Measurements from ENCODE around the gene RTCA.

Gene RTCA

GRCh38 chr1:100265931-100266740, at the start of gene RTCA:
TSS of gene RTCA (plus strand) at chr1:100266216. CDS start at chr1:100266376, 160 bp downstream.
- ChIA-PET CTCF (interaction anchor here (0.6 to 1.3 kb wide), 4 partner anchors 15 to 92 kb away, joined by 3 to 7 read pairs (median 3); no protein-coding TSS in a partner anchor), POLR2A (interaction anchor here (0.5 to 2.9 kb wide), 18 partner anchors 9 to 629 kb away, joined by 3 to 23 read pairs (median 4); partner anchors contain the start of genes CDC14A, DBT and EXTL2)
- no peak for TF ChIP-seq PKNOX1 (IDR thresholded peaks at IDR 0.05)
- peak; percentile 64 for TF ChIP-seq L3MBTL2 (conservative IDR thresholded peaks at IDR 0.05)
- peak; percentile 99 for DNase-seq (ENCODE audit: extremely low spot score)

DNA sequence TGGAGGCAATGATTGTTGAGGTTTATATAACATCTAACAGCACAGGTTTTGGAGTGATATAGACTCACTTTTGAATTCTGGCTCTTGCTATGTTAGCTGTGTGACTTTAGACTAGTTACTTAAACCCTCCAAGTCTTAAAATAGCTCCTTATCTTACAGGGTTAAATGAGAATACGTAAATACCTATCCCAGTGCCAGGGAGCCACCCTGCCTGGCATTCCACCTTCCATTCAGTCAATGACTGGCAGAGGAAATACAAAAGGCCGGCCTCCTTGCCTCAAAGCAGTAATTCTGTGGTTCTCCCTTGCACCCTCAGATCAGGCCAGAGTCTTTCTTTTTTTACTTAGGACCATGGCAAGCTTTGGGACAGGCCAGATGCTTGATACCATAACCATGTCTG, 48.2 kb upstream of the RTCA start:
- ChIA-PET POLR2A (no interaction called here), CTCF (no interaction called here)
- TF ChIP-seq ARNT (IDR thresholded peaks at IDR 0.05) (no peak), LEF1 (IDR thresholded peaks at IDR 0.05; ENCODE audit: borderline replicate concordance) (no peak), PKNOX1 (IDR thresholded peaks at IDR 0.05) (no peak), SUZ12 (IDR thresholded peaks at IDR 0.05) (no peak), NFRKB (IDR thresholded peaks at IDR 0.05) (no peak), ELF4 (IDR thresholded peaks at IDR 0.05) (no peak), SP1 (IDR thresholded peaks at IDR 0.05) (no peak), CTBP1 (IDR thresholded peaks at IDR 0.05; ENCODE audit: borderline replicate concordance) (no peak), FOXK2 (IDR thresholded peaks at IDR 0.05) (no peak), FOXA1 (IDR thresholded peaks at IDR 0.05) (no peak), L3MBTL2 (conservative IDR thresholded peaks at IDR 0.05) (no peak), FOXM1 (IDR thresholded peaks at IDR 0.05; ENCODE audit: borderline replicate concordance) (no peak), TARDBP (IDR thresholded peaks at IDR 0.05) (no peak), ZNF384 (IDR thresholded peaks at IDR 0.05) (no peak), HDGF (IDR thresholded peaks at IDR 0.05; ENCODE audit: borderline replicate concordance) (no peak), BHLHE40 (IDR thresholded peaks at IDR 0.05; ENCODE audit: borderline replicate concordance) (no peak)
- no peak for DNase-seq (ENCODE audit: extremely low spot score)

DNA sequence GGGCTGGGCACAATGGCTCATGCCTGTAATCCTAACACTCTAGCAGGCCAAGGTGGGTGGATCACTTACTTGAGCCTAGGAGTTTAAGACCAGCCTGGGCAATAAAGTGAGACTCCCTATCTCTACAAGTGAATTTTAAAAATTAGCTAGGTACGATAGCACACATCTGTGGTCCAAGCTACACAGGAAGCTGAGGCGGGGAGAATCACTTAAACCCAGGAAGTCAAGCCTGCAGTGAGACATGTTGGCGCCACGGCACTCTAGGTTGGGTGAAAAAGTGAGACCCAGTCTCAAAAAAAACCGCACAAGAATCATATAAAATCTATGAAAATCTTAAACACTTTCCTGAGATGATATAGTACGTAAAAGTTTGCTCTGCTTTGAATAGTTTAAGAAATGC, 46.6 kb upstream of the RTCA start:
- ChIA-PET CTCF (no interaction called here), POLR2A (no interaction called here)
- TF ChIP-seq FOXM1 (IDR thresholded peaks at IDR 0.05; ENCODE audit: borderline replicate concordance) (no peak), SP1 (IDR thresholded peaks at IDR 0.05) (no peak), ELF4 (IDR thresholded peaks at IDR 0.05) (no peak), LEF1 (IDR thresholded peaks at IDR 0.05; ENCODE audit: borderline replicate concordance) (no peak), BHLHE40 (IDR thresholded peaks at IDR 0.05; ENCODE audit: borderline replicate concordance) (no peak), HDGF (IDR thresholded peaks at IDR 0.05; ENCODE audit: borderline replicate concordance) (no peak), NFRKB (IDR thresholded peaks at IDR 0.05) (no peak), SUZ12 (IDR thresholded peaks at IDR 0.05) (no peak)

GRCh38 chr1:100219883-100220282, 46.1 kb upstream of the RTCA start:
- TF ChIP-seq ELF4 (IDR thresholded peaks at IDR 0.05) (no peak), ZNF384 (IDR thresholded peaks at IDR 0.05) (no peak), BHLHE40 (IDR thresholded peaks at IDR 0.05; ENCODE audit: borderline replicate concordance) (no peak), SP1 (IDR thresholded peaks at IDR 0.05) (no peak), SUZ12 (IDR thresholded peaks at IDR 0.05) (no peak), NFRKB (IDR thresholded peaks at IDR 0.05) (no peak), FOXK2 (IDR thresholded peaks at IDR 0.05) (no peak), HDGF (IDR thresholded peaks at IDR 0.05; ENCODE audit: borderline replicate concordance) (no peak), FOXM1 (IDR thresholded peaks at IDR 0.05; ENCODE audit: borderline replicate concordance) (no peak), CTBP1 (IDR thresholded peaks at IDR 0.05; ENCODE audit: borderline replicate concordance) (no peak), ARNT (IDR thresholded peaks at IDR 0.05) (no peak), LEF1 (IDR thresholded peaks at IDR 0.05; ENCODE audit: borderline replicate concordance) (no peak), L3MBTL2 (conservative IDR thresholded peaks at IDR 0.05) (no peak)
- no peak for DNase-seq (ENCODE audit: extremely low spot score)
- ChIA-PET CTCF (no interaction called here), POLR2A (no interaction called here)

More for the DNA sequence above, 46.6 kb upstream of the RTCA start:
- no peak for DNase-seq (ENCODE audit: extremely low spot score)

DNA sequence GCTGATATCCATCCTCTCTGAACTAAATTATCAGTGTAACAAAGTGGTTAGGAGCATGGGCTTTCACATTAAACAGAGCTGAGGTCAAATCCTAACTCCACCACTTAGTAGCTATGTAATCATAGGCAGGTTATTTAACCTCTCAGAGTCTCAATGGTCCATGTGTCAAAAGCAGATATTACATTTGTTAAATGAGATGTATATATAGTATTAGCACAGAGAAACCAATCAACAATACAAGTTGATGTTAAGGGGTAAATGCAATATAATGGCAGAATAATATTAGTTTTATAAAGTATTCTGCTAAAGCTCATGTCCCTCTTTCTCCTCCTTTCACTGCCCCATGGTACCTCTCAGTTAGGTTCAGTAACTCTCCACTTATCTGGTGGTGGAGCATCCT, 43.6 kb upstream of the RTCA start:
- CTCF ChIA-PET: interaction anchor here (0.6 kb wide), 1 partner anchor 11 kb away, joined by 3 read pairs; no protein-coding TSS in a partner anchor
- POLR2A ChIA-PET: no interaction called here
- DNase-seq (ENCODE audit: extremely low spot score): no peak
- TF ChIP-seq SP1 (IDR thresholded peaks at IDR 0.05) (no peak), CTBP1 (IDR thresholded peaks at IDR 0.05; ENCODE audit: borderline replicate concordance) (no peak), SUZ12 (IDR thresholded peaks at IDR 0.05) (no peak), ARNT (IDR thresholded peaks at IDR 0.05) (no peak), ELF4 (IDR thresholded peaks at IDR 0.05) (no peak), BHLHE40 (IDR thresholded peaks at IDR 0.05; ENCODE audit: borderline replicate concordance) (no peak), FOXK2 (IDR thresholded peaks at IDR 0.05) (no peak), L3MBTL2 (conservative IDR thresholded peaks at IDR 0.05) (no peak), HDGF (IDR thresholded peaks at IDR 0.05; ENCODE audit: borderline replicate concordance) (no peak), LEF1 (IDR thresholded peaks at IDR 0.05; ENCODE audit: borderline replicate concordance) (no peak), NFRKB (IDR thresholded peaks at IDR 0.05) (no peak), ZNF384 (IDR thresholded peaks at IDR 0.05) (no peak), FOXM1 (IDR thresholded peaks at IDR 0.05; ENCODE audit: borderline replicate concordance) (no peak), PKNOX1 (IDR thresholded peaks at IDR 0.05) (no peak), TARDBP (IDR thresholded peaks at IDR 0.05) (no peak), FOXA1 (IDR thresholded peaks at IDR 0.05) (no peak)

All from HEK293T (cell line).